GM12891 (cell line): ENCODE data around the gene NPAS1.

ENCODE experiments used
- PAX5 ChIP-seq: IDR thresholded peaks from 2 replicates; pipeline ENCODE4 v1.6.1; 2011; ENCODE audit warnings: low read length, moderate library complexity, mild to moderate bottlenecking; ENCODE audit not compliant: insufficient read depth, severe bottlenecking
- POLR2A ChIP-seq: IDR thresholded peaks from 2 replicates; pipeline ENCODE4 v1.6.1; 2011; ENCODE audit warnings: low read depth, low read length, control low read depth
- POLR2AphosphoS5 ChIP-seq: IDR thresholded peaks from 2 replicates; pipeline ENCODE4 v1.6.1; 2011; ENCODE audit warnings: low read depth, low read length, control low read depth
- POU2F2 ChIP-seq: IDR thresholded peaks from 2 replicates; pipeline ENCODE4 v1.6.1; 2011; ENCODE audit warnings: low read depth, mild to moderate bottlenecking, control low read depth, low read length, moderate library complexity
- SPI1 ChIP-seq: IDR thresholded peaks from 2 replicates; pipeline ENCODE4 v1.6.1; 2011; ENCODE audit warnings: low read depth, low read length, control low read depth
- TAF1 ChIP-seq: IDR thresholded peaks from 2 replicates; pipeline ENCODE4 v1.6.1; 2011; ENCODE audit warnings: low read depth, low read length, control low read depth

DNA sequence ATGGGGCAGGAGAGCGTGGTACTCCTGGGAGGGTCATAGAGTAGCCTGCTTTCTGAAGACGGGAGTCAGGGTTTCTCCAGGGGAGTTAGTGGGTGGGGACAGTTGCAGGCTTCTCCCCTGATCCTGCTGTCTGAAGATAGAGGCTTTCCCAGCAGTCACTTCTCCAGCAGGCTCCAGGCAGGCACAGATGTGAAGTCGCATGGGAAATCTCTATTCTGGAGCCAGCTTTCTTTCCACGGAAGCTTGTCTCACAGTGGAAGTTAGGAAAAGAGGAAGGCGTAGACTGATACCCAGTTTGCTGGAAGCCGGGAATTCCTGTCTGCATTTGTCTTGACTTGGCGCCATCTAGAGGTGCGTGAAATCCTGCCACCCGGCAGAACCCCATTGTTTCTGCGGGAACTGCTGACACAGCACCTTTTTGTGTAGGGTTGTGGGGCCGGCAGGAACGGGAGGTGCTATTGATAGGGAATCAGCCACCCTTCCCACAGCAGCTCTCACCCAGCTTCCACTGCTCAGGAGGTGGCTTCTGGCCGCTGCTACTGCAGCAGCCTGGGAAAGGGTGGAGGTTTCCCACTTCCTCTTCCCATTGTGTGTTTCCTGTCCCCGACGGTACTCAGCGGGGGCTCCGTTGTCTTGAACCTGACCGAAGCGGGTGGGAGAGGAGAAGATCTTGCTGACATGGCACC lies 28.5 kb upstream of the NPAS1 start:
- no peak for TF ChIP-seq POLR2AphosphoS5
- no peak for TF ChIP-seq POLR2A
- no peak for TF ChIP-seq PAX5
- TF ChIP-seq SPI1 = peak; percentile 74
- no peak for TF ChIP-seq TAF1
- no peak for TF ChIP-seq POU2F2
